Esophagus (tissue), 2 donors: ENCODE data around the gene SLC12A5. TPM values are rescaled to one million over a fixed set of nuclear protein-coding genes. Genes with fewer than 3 reads are reported as not detected.

Source experiments
- H3K27ac ChIP-seq, 2 donors: one replicate each; pipeline ENCODE4 v1.5.1; 2013; ENCODE audit warnings: low read depth in 2 of 2, mild to moderate bottlenecking in 2 of 2, inconsistent platforms in 1 of 2, low read length in 1 of 2, moderate library complexity in 1 of 2
- H3K27me3 ChIP-seq, 2 donors: one replicate each; pipeline ENCODE4 v1.6.1; 2013; ENCODE audit warnings: low read length in 2 of 2, control low read depth in 1 of 2, mild to moderate bottlenecking in 1 of 2; ENCODE audit not compliant: insufficient read depth in 2 of 2, control insufficient read depth in 1 of 2
- H3K36me3 ChIP-seq, 2 donors: one replicate each; pipeline ENCODE4 v1.6.1; 2013; ENCODE audit warnings: low read length in 1 of 2; ENCODE audit not compliant: control insufficient read depth in 2 of 2, insufficient read depth in 2 of 2
- H3K4me1 ChIP-seq, 2 donors: one replicate each; pipeline ENCODE4 v1.6.1; 2013; ENCODE audit warnings: low read length in 1 of 2; ENCODE audit not compliant: control insufficient read depth in 2 of 2, insufficient read depth in 2 of 2
- H3K4me3 ChIP-seq, 2 donors: one replicate each; pipeline ENCODE4 v1.5.1; 2013; ENCODE audit warnings: low read length in 2 of 2, mild to moderate bottlenecking in 2 of 2, low read depth in 1 of 2, moderate library complexity in 1 of 2
- H3K9me3 ChIP-seq, 2 donors: one replicate each; pipeline ENCODE4 v1.6.1; 2013; ENCODE audit warnings: mild to moderate bottlenecking in 2 of 2, low read depth in 1 of 2, low read length in 1 of 2, moderate library complexity in 1 of 2; ENCODE audit not compliant: control insufficient read depth in 2 of 2, insufficient read depth in 1 of 2
- WGBS, 2 donors: extraction: QIAGEN DNeasy Blood & Tissue Kit; methylation state at CpG; one replicate each; pipeline ENCODE4 v1.1.7; 2013; 5-methylcytosine and 5-hydroxymethylcytosine counted together
- polyA plus RNA-seq, 2 donors: library from polyadenylated mRNA; stranded (reverse); fragments of 200-250 nt; gene quantifications; one replicate each; pipeline ENCODE4 v1.2.3, GENCODE V29; 2013
- donor health status: healthy with polysubstance abuse.
- donor health status: Bipolar disorder and iron deficiency.

The SLC12A5 gene
- polyA plus RNA-seq, 2 donors, result 0.25 to 0.77 TPM

- H3K9me3 ChIP-seq, result no peaks in the 10 kb centered on the region
- H3K27ac ChIP-seq, result no peak overlapping the region
- H3K36me3 ChIP-seq, result no peaks in the 10 kb centered on the region
- peaks cover 0 to 3% of the 10 kb centered on the region in 2 donors for H3K27me3 ChIP-seq
- whole genome bisulfite sequencing, 2 donors, result 21 to 27% methylated on average over 3 of the region's 3 CpGs
- H3K4me3 ChIP-seq, result no peak overlapping the region
- H3K4me1 ChIP-seq, result no peaks in the 10 kb centered on the region
Observed at GRCh38 chr20:46004889-46005473, 24.0 kb upstream of the SLC12A5 start.

GRCh38 chr20:46006022-46006705 is 22.9 kb upstream of the SLC12A5 start:
- 76% methylated on average over 6 of the region's 6 CpGs for WGBS, 2 donors
- Histone ChIP-seq H3K4me3 (no peak overlapping the region), H3K9me3 (peaks cover 0 to 3% of the 10 kb centered on the region in 2 donors), H3K27me3 (peaks cover 0 to 14% of the 10 kb centered on the region in 2 donors), H3K36me3 (no peaks in the 10 kb centered on the region), H3K4me1 (peaks cover 0 to 10% of the 10 kb centered on the region in 2 donors), H3K27ac (no peak overlapping the region)

- 85 to 93% methylated on average over 11 of the region's 11 CpGs for WGBS, 2 donors
- H3K4me1 ChIP-seq, result peaks cover 0 to 16% of the 10 kb centered on the region in 2 donors
- H3K27ac ChIP-seq, result no peak overlapping the region
- H3K36me3 ChIP-seq, result no peaks in the 10 kb centered on the region
- H3K27me3 ChIP-seq, result peaks cover 0 to 22% of the 10 kb centered on the region in 2 donors
- no peak overlapping the region for H3K4me3 ChIP-seq
- H3K9me3 ChIP-seq, result peaks cover 0 to 9% of the 10 kb centered on the region in 2 donors
Observed at GRCh38 chr20:46006964-46007363, 22.1 kb upstream of the SLC12A5 start.

- peaks cover 0 to 28% of the 10 kb centered on the region in 2 donors for H3K27me3 ChIP-seq
- H3K36me3 ChIP-seq, result no peaks in the 10 kb centered on the region
- WGBS, 2 donors, result 74 to 78% methylated on average over 4 of the region's 4 CpGs
- H3K27ac ChIP-seq, result no peak overlapping the region
- peaks cover 0 to 9% of the 10 kb centered on the region in 2 donors for H3K9me3 ChIP-seq
- no peak overlapping the region for H3K4me3 ChIP-seq
- H3K4me1 ChIP-seq, result peaks cover 2 to 16% of the 10 kb centered on the region in 2 donors
Observed at GRCh38 chr20:46007671-46008070, 21.3 kb upstream of the SLC12A5 start.

GRCh38 chr20:46009816-46010215 is 19.2 kb upstream of the SLC12A5 start:
- H3K9me3 ChIP-seq, result peaks cover 0 to 9% of the 10 kb centered on the region in 2 donors
- no peak overlapping the region for H3K27ac ChIP-seq
- peaks cover 5 to 19% of the 10 kb centered on the region in 2 donors for H3K4me1 ChIP-seq
- no peaks in the 10 kb centered on the region for H3K36me3 ChIP-seq
- H3K27me3 ChIP-seq, result peaks cover 0 to 28% of the 10 kb centered on the region in 2 donors
- H3K4me3 ChIP-seq, result no peak overlapping the region
- 36 to 42% methylated on average over 20 of the region's 20 CpGs for WGBS, 2 donors

GRCh38 chr20:46010491-46011391 is 18.3 kb upstream of the SLC12A5 start:
- H3K4me1 ChIP-seq, result peaks cover 5 to 19% of the 10 kb centered on the region in 2 donors
- H3K9me3 ChIP-seq, result peaks cover 0 to 9% of the 10 kb centered on the region in 2 donors
- peaks cover 0 to 29% of the 10 kb centered on the region in 2 donors for H3K27me3 ChIP-seq
- 9 to 11% methylated on average over 74 of the region's 74 CpGs for WGBS, 2 donors
- no peaks in the 10 kb centered on the region for H3K36me3 ChIP-seq
- no peak overlapping the region for H3K27ac ChIP-seq
- H3K4me3 ChIP-seq, result no peak overlapping the region

- Histone ChIP-seq H3K36me3 (no peaks in the 10 kb centered on the region), H3K9me3 (peaks cover 0 to 9% of the 10 kb centered on the region in 2 donors), H3K4me1 (peaks cover 5 to 19% of the 10 kb centered on the region in 2 donors), H3K4me3 (no peak overlapping the region), H3K27me3 (peaks cover 0 to 29% of the 10 kb centered on the region in 2 donors), H3K27ac (no peak overlapping the region)
- 17 to 18% methylated on average over 55 to 57 of the region's 57 CpGs for WGBS, 2 donors
Observed at GRCh38 chr20:46011631-46012482, 17.2 kb upstream of the SLC12A5 start.

GRCh38 chr20:46012921-46013320 is 16.1 kb upstream of the SLC12A5 start:
- peaks cover 0 to 9% of the 10 kb centered on the region in 2 donors for H3K9me3 ChIP-seq
- no peaks in the 10 kb centered on the region for H3K36me3 ChIP-seq
- no peak overlapping the region for H3K4me3 ChIP-seq
- no peak overlapping the region for H3K27ac ChIP-seq
- peaks cover 5 to 19% of the 10 kb centered on the region in 2 donors for H3K4me1 ChIP-seq
- WGBS, 2 donors, result 52 to 63% methylated on average over 9 to 10 of the region's 10 CpGs
- peaks cover 0 to 29% of the 10 kb centered on the region in 2 donors for H3K27me3 ChIP-seq
